ENCODE measurements around the gene TRIM34.
"Not testable (repeated sequence)": the region's sequence is repeated elsewhere in the genome, so short reads cannot be mapped to it uniquely, and the experiment has no call there.

DNA sequence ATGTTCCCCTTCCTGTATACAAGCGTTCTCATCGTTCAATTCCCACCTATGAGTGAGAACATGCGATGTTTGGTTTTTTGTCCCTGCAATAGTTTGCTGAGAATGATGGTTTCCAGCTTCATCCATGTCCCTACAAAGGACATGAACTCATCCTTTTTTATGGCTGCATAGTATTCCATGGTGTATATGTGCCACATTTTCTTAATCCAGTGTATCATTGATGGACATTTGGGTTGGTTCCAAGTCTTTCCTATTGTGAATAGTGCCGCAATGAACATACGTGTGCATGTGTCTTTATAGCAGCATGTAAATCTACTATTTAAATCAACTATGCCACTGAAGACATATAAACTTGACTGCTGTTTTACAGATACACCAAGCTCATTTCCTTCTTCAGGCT, 40.3 kb upstream of the TRIM34 start:
- not testable (repeated sequence) for TF ChIP-seq ZFX (IDR thresholded peaks at IDR 0.05); SP1 (IDR thresholded peaks at IDR 0.05; ENCODE audit: low read depth); POLR2A (IDR thresholded peaks at IDR 0.05; ENCODE audit: borderline replicate concordance, extremely low read depth, insufficient read depth, insufficient read length); JUND (IDR thresholded peaks at IDR 0.05)
- TF ChIP-seq, protein P1, sequence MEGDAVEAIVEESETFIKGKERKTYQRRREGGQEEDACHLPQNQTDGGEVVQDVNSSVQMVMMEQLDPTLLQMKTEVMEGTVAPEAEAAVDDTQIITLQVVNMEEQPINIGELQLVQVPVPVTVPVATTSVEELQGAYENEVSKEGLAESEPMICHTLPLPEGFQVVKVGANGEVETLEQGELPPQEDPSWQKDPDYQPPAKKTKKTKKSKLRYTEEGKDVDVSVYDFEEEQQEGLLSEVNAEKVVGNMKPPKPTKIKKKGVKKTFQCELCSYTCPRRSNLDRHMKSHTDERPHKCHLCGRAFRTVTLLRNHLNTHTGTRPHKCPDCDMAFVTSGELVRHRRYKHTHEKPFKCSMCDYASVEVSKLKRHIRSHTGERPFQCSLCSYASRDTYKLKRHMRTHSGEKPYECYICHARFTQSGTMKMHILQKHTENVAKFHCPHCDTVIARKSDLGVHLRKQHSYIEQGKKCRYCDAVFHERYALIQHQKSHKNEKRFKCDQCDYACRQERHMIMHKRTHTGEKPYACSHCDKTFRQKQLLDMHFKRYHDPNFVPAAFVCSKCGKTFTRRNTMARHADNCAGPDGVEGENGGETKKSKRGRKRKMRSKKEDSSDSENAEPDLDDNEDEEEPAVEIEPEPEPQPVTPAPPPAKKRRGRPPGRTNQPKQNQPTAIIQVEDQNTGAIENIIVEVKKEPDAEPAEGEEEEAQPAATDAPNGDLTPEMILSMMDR (IDR thresholded peaks at IDR 0.05 in 2 of 3, conservative IDR thresholded peaks at IDR 0.05 in 1 of 3; ENCODE audit: borderline replicate concordance in 1 of 3, insufficient read depth in 1 of 3, low read depth in 2 of 3, low read length in 2 of 3): not testable (repeated sequence)

All from HCT116 (cell line).